ENCODE results near the gene SLC24A3.

SLC24A3 gene

GRCh38 chr20:19431906-19432305, 219.5 kb downstream of the SLC24A3 start:
- Histone ChIP-seq H3K9me3 (ENCODE audit: insufficient read depth, low read length) (no peaks in the 10 kb centered on the region), H3K27me3 (ENCODE audit: low read depth, low read length) (peaks cover 89% of the 10 kb centered on the region), H3K9ac (ENCODE audit: low read length) (no peak overlapping the region), H4K20me1 (ENCODE audit: insufficient read depth, low read length) (no peaks in the 10 kb centered on the region), H3K4me3 (ENCODE audit: low read length) (no peak overlapping the region), H2AFZ (ENCODE audit: low read depth, low read length) (no peak overlapping the region), H3K4me1 (ENCODE audit: low read length) (peaks cover 32% of the 10 kb centered on the region), H3K27ac (ENCODE audit: low read length) (no peak overlapping the region), H3K79me2 (ENCODE audit: low read length) (no peaks in the 10 kb centered on the region), H3K36me3 (replicated peaks; ENCODE audit: low read depth, low read length) (no peaks in the 10 kb centered on the region), H3K4me2 (ENCODE audit: low read length) (no peak overlapping the region)
- TF ChIP-seq CTCF (IDR thresholded peaks at IDR 0.05; ENCODE audit: low read depth, low read length) (no peak), EZH2phosphoT487 (IDR thresholded peaks at IDR 0.05; ENCODE audit: low read depth) (no peak)

GRCh38 chr20:19433371-19434350, 221.2 kb downstream of the SLC24A3 start:
- Histone ChIP-seq H2AFZ (ENCODE audit: low read depth, low read length) (no peak overlapping the region), H3K9me3 (ENCODE audit: insufficient read depth, low read length) (no peaks in the 10 kb centered on the region), H3K79me2 (ENCODE audit: low read length) (no peaks in the 10 kb centered on the region), H3K27ac (ENCODE audit: low read length) (peak overlapping the region; percentile 21), H4K20me1 (ENCODE audit: insufficient read depth, low read length) (no peaks in the 10 kb centered on the region), H3K4me2 (ENCODE audit: low read length) (peak overlapping the region; percentile 56), H3K36me3 (replicated peaks; ENCODE audit: low read depth, low read length) (no peaks in the 10 kb centered on the region), H3K4me3 (ENCODE audit: low read length) (peak overlapping the region; percentile 17), H3K9ac (ENCODE audit: low read length) (no peak overlapping the region), H3K4me1 (ENCODE audit: low read length) (peaks cover 24% of the 10 kb centered on the region), H3K27me3 (ENCODE audit: low read depth, low read length) (peaks cover 79% of the 10 kb centered on the region)
- TF ChIP-seq EZH2phosphoT487 (IDR thresholded peaks at IDR 0.05; ENCODE audit: low read depth), result no peak

GRCh38 chr20:19435316-19435715, 222.9 kb downstream of the SLC24A3 start:
- no peak overlapping the region for H3K9ac ChIP-seq (ENCODE audit: low read length)
- no peaks in the 10 kb centered on the region for H3K9me3 ChIP-seq (ENCODE audit: insufficient read depth, low read length)
- H2AFZ ChIP-seq (ENCODE audit: low read depth, low read length), result no peak overlapping the region
- H4K20me1 ChIP-seq (ENCODE audit: insufficient read depth, low read length), result no peaks in the 10 kb centered on the region
- H3K4me1 ChIP-seq (ENCODE audit: low read length), result peaks cover 19% of the 10 kb centered on the region
- no peak overlapping the region for H3K27ac ChIP-seq (ENCODE audit: low read length)
- H3K4me2 ChIP-seq (ENCODE audit: low read length), result no peak overlapping the region
- TF ChIP-seq EZH2phosphoT487 (IDR thresholded peaks at IDR 0.05; ENCODE audit: low read depth), result no peak
- no peak for TF ChIP-seq CTCF (IDR thresholded peaks at IDR 0.05; ENCODE audit: low read depth, low read length)
- no peaks in the 10 kb centered on the region for H3K36me3 ChIP-seq (replicated peaks; ENCODE audit: low read depth, low read length)
- peaks cover 63% of the 10 kb centered on the region for H3K27me3 ChIP-seq (ENCODE audit: low read depth, low read length)
- no peak overlapping the region for H3K4me3 ChIP-seq (ENCODE audit: low read length)
- no peaks in the 10 kb centered on the region for H3K79me2 ChIP-seq (ENCODE audit: low read length)

GRCh38 chr20:19435821-19436220, 223.4 kb downstream of the SLC24A3 start:
- H3K27me3 ChIP-seq (ENCODE audit: low read depth, low read length), result peaks cover 58% of the 10 kb centered on the region
- no peak overlapping the region for H3K27ac ChIP-seq (ENCODE audit: low read length)
- H3K9me3 ChIP-seq (ENCODE audit: insufficient read depth, low read length), result no peaks in the 10 kb centered on the region
- no peak overlapping the region for H2AFZ ChIP-seq (ENCODE audit: low read depth, low read length)
- H3K4me2 ChIP-seq (ENCODE audit: low read length), result no peak overlapping the region
- no peaks in the 10 kb centered on the region for H3K36me3 ChIP-seq (replicated peaks; ENCODE audit: low read depth, low read length)
- no peaks in the 10 kb centered on the region for H3K79me2 ChIP-seq (ENCODE audit: low read length)
- H3K4me1 ChIP-seq (ENCODE audit: low read length), result peaks cover 19% of the 10 kb centered on the region
- TF ChIP-seq EZH2phosphoT487 (IDR thresholded peaks at IDR 0.05; ENCODE audit: low read depth) (no peak), CTCF (IDR thresholded peaks at IDR 0.05; ENCODE audit: low read depth, low read length) (no peak)
- no peak overlapping the region for H3K4me3 ChIP-seq (ENCODE audit: low read length)
- no peak overlapping the region for H3K9ac ChIP-seq (ENCODE audit: low read length)
- H4K20me1 ChIP-seq (ENCODE audit: insufficient read depth, low read length), result no peaks in the 10 kb centered on the region
